ENCODE results near the gene SLC25A26. TPM values are rescaled to one million over a fixed set of nuclear protein-coding genes. Genes with fewer than 3 reads are reported as not detected.
"Not testable (repeated sequence)": the region's sequence is repeated elsewhere in the genome, so short reads cannot be mapped to it uniquely, and the experiment has no call there.

Gene SLC25A26
- total RNA-seq, 1 experiment from 2014 or later: 23.8 TPM

DNA sequence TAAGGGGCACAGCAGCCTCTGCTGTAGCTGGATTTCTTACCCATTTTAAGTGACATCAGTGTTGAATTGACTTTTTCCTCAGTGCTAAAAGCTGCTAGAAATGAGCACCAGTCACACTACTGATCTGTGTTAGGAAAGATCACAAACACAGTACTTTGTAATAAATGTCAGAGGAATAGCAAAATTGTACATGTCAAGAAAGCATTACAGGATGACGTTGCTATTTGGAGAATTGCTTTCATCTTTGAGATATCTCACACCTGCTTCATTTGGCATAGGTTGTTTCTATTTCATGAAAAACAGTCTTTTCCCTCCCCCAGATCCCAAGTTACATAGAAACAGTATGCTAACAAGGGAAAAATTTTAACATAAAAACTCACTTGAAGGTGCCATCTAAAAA, 77.8 kb downstream of the SLC25A26 start:
- H3K4me1 ChIP-seq (ENCODE audit: control insufficient read depth in 1 of 2, insufficient read depth in 2 of 2, low read length in 2 of 2): no peaks in the 10 kb centered on the region
- no peak overlapping the region for H3K4me2 ChIP-seq (ENCODE audit: low read length)
- no peak overlapping the region for H3K4me3 ChIP-seq (replicated peaks in 1 of 2; ENCODE audit: low read depth in 1 of 2, low read length in 2 of 2)
- H3K9me2 ChIP-seq (ENCODE audit: insufficient read depth): no peaks in the 10 kb centered on the region
- H3K36me3 ChIP-seq (ENCODE audit: control insufficient read depth in 1 of 2, insufficient read depth in 2 of 2, low read length in 2 of 2): no peaks in the 10 kb centered on the region
- no TSS peak for BruUV-seq (replicated peaks)
- no peak for ATAC-seq
- RAD21 ChIA-PET (ENCODE audit: low non-redundant PET in 1 of 2, low total read pairs in 2 of 2, uncharacterized antibody in 2 of 2, unreplicated experiment in 2 of 2): no interaction called here
- H3K9ac ChIP-seq (ENCODE audit: low read length): no peak overlapping the region
- no peak for TF ChIP-seq ZNF274 (IDR thresholded peaks at IDR 0.05; ENCODE audit: low read depth, low read length)
- TF ChIP-seq TCF7L2 (IDR thresholded peaks at IDR 0.05; ENCODE audit: borderline replicate concordance, extremely low read depth, insufficient read depth, insufficient read length): no peak
- TF ChIP-seq SIN3A (IDR thresholded peaks at IDR 0.05; ENCODE audit: low read depth): no peak
- no peak for TF ChIP-seq EGR1 (IDR thresholded peaks at IDR 0.05; ENCODE audit: low read depth)
- TF ChIP-seq CBX3 (IDR thresholded peaks at IDR 0.05; ENCODE audit: low read depth): no peak
- no peaks in the 10 kb centered on the region for H3K27me3 ChIP-seq (ENCODE audit: insufficient read depth, low read length)
- POLR2A ChIA-PET: no interaction called here
- no peaks in the 10 kb centered on the region for H4K20me1 ChIP-seq (ENCODE audit: insufficient read depth)
- DNase-seq (ENCODE audit: low read depth, low spot score): no peak
- no peak overlapping the region for H3K27ac ChIP-seq (ENCODE audit: low read depth, low read length)
- intact Hi-C loops (cut with micrococcal nuclease): no loop called here
- H3K9me3 ChIP-seq (ENCODE audit: control insufficient read depth in 1 of 2, insufficient read depth in 1 of 2, low read depth in 1 of 2, low read length in 2 of 2): no peaks in the 10 kb centered on the region
- CTCF ChIA-PET: no interaction called here
- H2AFZ ChIP-seq (ENCODE audit: low read depth, low read length, poor library complexity, severe bottlenecking): no peak overlapping the region
- peaks cover 8% of the 10 kb centered on the region; the same call in 1 of the 2 replicates for H3K79me2 ChIP-seq (ENCODE audit: insufficient read depth, low read length)

- H3K4me2 ChIP-seq (ENCODE audit: low read length); H3K9me3 ChIP-seq (ENCODE audit: control insufficient read depth in 1 of 2, insufficient read depth in 1 of 2, low read depth in 1 of 2, low read length in 2 of 2); H3K9ac ChIP-seq (ENCODE audit: low read length); POLR2A ChIA-PET; H3K36me3 ChIP-seq (ENCODE audit: control insufficient read depth in 1 of 2, insufficient read depth in 2 of 2, low read length in 2 of 2); intact Hi-C loops (cut with micrococcal nuclease); BruUV-seq (replicated peaks); H3K79me2 ChIP-seq (ENCODE audit: insufficient read depth, low read length); H3K4me3 ChIP-seq (replicated peaks in 1 of 2; ENCODE audit: low read depth in 1 of 2, low read length in 2 of 2); H3K27me3 ChIP-seq (ENCODE audit: insufficient read depth, low read length); H3K9me2 ChIP-seq (ENCODE audit: insufficient read depth); H2AFZ ChIP-seq (ENCODE audit: low read depth, low read length, poor library complexity, severe bottlenecking); DNase-seq (ENCODE audit: low read depth, low spot score); H3K27ac ChIP-seq (ENCODE audit: low read depth, low read length); CTCF ChIA-PET; RAD21 ChIA-PET (ENCODE audit: low non-redundant PET in 1 of 2, low total read pairs in 2 of 2, uncharacterized antibody in 2 of 2, unreplicated experiment in 2 of 2); H4K20me1 ChIP-seq (ENCODE audit: insufficient read depth); H3K4me1 ChIP-seq (ENCODE audit: control insufficient read depth in 1 of 2, insufficient read depth in 2 of 2, low read length in 2 of 2); ATAC-seq: not testable (repeated sequence)
Measured at GRCh38 chr3:66299085-66299484, 78.3 kb downstream of the SLC25A26 start.

All from HCT116 (cell line).